ENCODE data around the gene SPATC1L.

The SPATC1L gene

GRCh38 chr21:46222436-46223116, 38.3 kb upstream of the SPATC1L start:
- Histone ChIP-seq H3K27me3 (replicated peaks; ENCODE audit: control insufficient read depth, insufficient read depth, low read length, poor library complexity, severe bottlenecking) (no peaks in the 10 kb centered on the region), H3K27ac (ENCODE audit: insufficient read depth, low read length, poor library complexity, severe bottlenecking) (no peak overlapping the region), H3K4me1 (ENCODE audit: control insufficient read depth, insufficient read depth, low read length, poor library complexity, severe bottlenecking) (peaks cover 3% of the 10 kb centered on the region), H3K4me3 (ENCODE audit: insufficient read depth, low read depth, low read length, poor library complexity, severe bottlenecking) (no peak overlapping the region), H3K36me3 (ENCODE audit: control insufficient read depth, insufficient read depth, low read length) (peaks cover 12% of the 10 kb centered on the region), H3K9me3 (ENCODE audit: control insufficient read depth, low read length) (no peaks in the 10 kb centered on the region)
- DNase-seq = no peak

GRCh38 chr21:46221664-46222435, 37.6 kb upstream of the SPATC1L start:
- H3K4me3 ChIP-seq (ENCODE audit: insufficient read depth, low read depth, low read length, poor library complexity, severe bottlenecking) = no peak overlapping the region
- H3K36me3 ChIP-seq (ENCODE audit: control insufficient read depth, insufficient read depth, low read length) = peaks cover 12% of the 10 kb centered on the region
- H3K4me1 ChIP-seq (ENCODE audit: control insufficient read depth, insufficient read depth, low read length, poor library complexity, severe bottlenecking) = no peaks in the 10 kb centered on the region
- H3K27ac ChIP-seq (ENCODE audit: insufficient read depth, low read length, poor library complexity, severe bottlenecking) = no peak overlapping the region
- no peaks in the 10 kb centered on the region for H3K9me3 ChIP-seq (ENCODE audit: control insufficient read depth, low read length)
- DNase-seq = no peak
- H3K27me3 ChIP-seq (replicated peaks; ENCODE audit: control insufficient read depth, insufficient read depth, low read length, poor library complexity, severe bottlenecking) = no peaks in the 10 kb centered on the region

GRCh38 chr21:46220847-46221246, 36.6 kb upstream of the SPATC1L start:
- peaks cover 17% of the 10 kb centered on the region for H3K36me3 ChIP-seq (ENCODE audit: control insufficient read depth, insufficient read depth, low read length)

GRCh38 chr21:46220275-46220810, 36.1 kb upstream of the SPATC1L start:
- Histone ChIP-seq H3K9me3 (ENCODE audit: control insufficient read depth, low read length) (no peaks in the 10 kb centered on the region), H3K36me3 (ENCODE audit: control insufficient read depth, insufficient read depth, low read length) (peaks cover 21% of the 10 kb centered on the region), H3K4me1 (ENCODE audit: control insufficient read depth, insufficient read depth, low read length, poor library complexity, severe bottlenecking) (no peaks in the 10 kb centered on the region), H3K27ac (ENCODE audit: insufficient read depth, low read length, poor library complexity, severe bottlenecking) (no peak overlapping the region), H3K4me3 (ENCODE audit: insufficient read depth, low read depth, low read length, poor library complexity, severe bottlenecking) (no peak overlapping the region), H3K27me3 (replicated peaks; ENCODE audit: control insufficient read depth, insufficient read depth, low read length, poor library complexity, severe bottlenecking) (no peaks in the 10 kb centered on the region)
- no peak for DNase-seq

More at GRCh38 chr21:46220847-46221246, 36.6 kb upstream of the SPATC1L start:
- no peak for DNase-seq
- no peaks in the 10 kb centered on the region for H3K9me3 ChIP-seq (ENCODE audit: control insufficient read depth, low read length)
- H3K4me3 ChIP-seq (ENCODE audit: insufficient read depth, low read depth, low read length, poor library complexity, severe bottlenecking) = no peak overlapping the region
- H3K27ac ChIP-seq (ENCODE audit: insufficient read depth, low read length, poor library complexity, severe bottlenecking) = no peak overlapping the region
- no peaks in the 10 kb centered on the region for H3K27me3 ChIP-seq (replicated peaks; ENCODE audit: control insufficient read depth, insufficient read depth, low read length, poor library complexity, severe bottlenecking)
- no peaks in the 10 kb centered on the region for H3K4me1 ChIP-seq (ENCODE audit: control insufficient read depth, insufficient read depth, low read length, poor library complexity, severe bottlenecking)

GRCh38 chr21:46219591-46220239, 35.5 kb upstream of the SPATC1L start:
- Histone ChIP-seq H3K4me1 (ENCODE audit: control insufficient read depth, insufficient read depth, low read length, poor library complexity, severe bottlenecking) (no peaks in the 10 kb centered on the region), H3K4me3 (ENCODE audit: insufficient read depth, low read depth, low read length, poor library complexity, severe bottlenecking) (no peak overlapping the region), H3K27me3 (replicated peaks; ENCODE audit: control insufficient read depth, insufficient read depth, low read length, poor library complexity, severe bottlenecking) (no peaks in the 10 kb centered on the region), H3K9me3 (ENCODE audit: control insufficient read depth, low read length) (no peaks in the 10 kb centered on the region), H3K36me3 (ENCODE audit: control insufficient read depth, insufficient read depth, low read length) (peaks cover 21% of the 10 kb centered on the region), H3K27ac (ENCODE audit: insufficient read depth, low read length, poor library complexity, severe bottlenecking) (no peak overlapping the region)
- DNase-seq = no peak

GRCh38 chr21:46218906-46219590, 34.8 kb upstream of the SPATC1L start:
- no peak overlapping the region for H3K27ac ChIP-seq (ENCODE audit: insufficient read depth, low read length, poor library complexity, severe bottlenecking)
- peaks cover 21% of the 10 kb centered on the region for H3K36me3 ChIP-seq (ENCODE audit: control insufficient read depth, insufficient read depth, low read length)
- H3K9me3 ChIP-seq (ENCODE audit: control insufficient read depth, low read length) = no peaks in the 10 kb centered on the region
- H3K4me1 ChIP-seq (ENCODE audit: control insufficient read depth, insufficient read depth, low read length, poor library complexity, severe bottlenecking) = no peaks in the 10 kb centered on the region
- no peaks in the 10 kb centered on the region for H3K27me3 ChIP-seq (replicated peaks; ENCODE audit: control insufficient read depth, insufficient read depth, low read length, poor library complexity, severe bottlenecking)
- H3K4me3 ChIP-seq (ENCODE audit: insufficient read depth, low read depth, low read length, poor library complexity, severe bottlenecking) = no peak overlapping the region
- DNase-seq = no peak

GRCh38 chr21:46217511-46218196, 33.4 kb upstream of the SPATC1L start:
- DNase-seq = no peak
- H3K36me3 ChIP-seq (ENCODE audit: control insufficient read depth, insufficient read depth, low read length) = peaks cover 18% of the 10 kb centered on the region
- no peaks in the 10 kb centered on the region for H3K4me1 ChIP-seq (ENCODE audit: control insufficient read depth, insufficient read depth, low read length, poor library complexity, severe bottlenecking)

GRCh38 chr21:46216132-46216747, 32.0 kb upstream of the SPATC1L start:
- Histone ChIP-seq H3K36me3 (ENCODE audit: control insufficient read depth, insufficient read depth, low read length) (peaks cover 18% of the 10 kb centered on the region), H3K4me1 (ENCODE audit: control insufficient read depth, insufficient read depth, low read length, poor library complexity, severe bottlenecking) (no peaks in the 10 kb centered on the region), H3K9me3 (ENCODE audit: control insufficient read depth, low read length) (no peaks in the 10 kb centered on the region), H3K27ac (ENCODE audit: insufficient read depth, low read length, poor library complexity, severe bottlenecking) (no peak overlapping the region), H3K27me3 (replicated peaks; ENCODE audit: control insufficient read depth, insufficient read depth, low read length, poor library complexity, severe bottlenecking) (no peaks in the 10 kb centered on the region), H3K4me3 (ENCODE audit: insufficient read depth, low read depth, low read length, poor library complexity, severe bottlenecking) (no peak overlapping the region)
- DNase-seq = no peak

More at GRCh38 chr21:46217511-46218196, 33.4 kb upstream of the SPATC1L start:
- no peaks in the 10 kb centered on the region for H3K9me3 ChIP-seq (ENCODE audit: control insufficient read depth, low read length)
- no peak overlapping the region for H3K27ac ChIP-seq (ENCODE audit: insufficient read depth, low read length, poor library complexity, severe bottlenecking)
- no peaks in the 10 kb centered on the region for H3K27me3 ChIP-seq (replicated peaks; ENCODE audit: control insufficient read depth, insufficient read depth, low read length, poor library complexity, severe bottlenecking)
- H3K4me3 ChIP-seq (ENCODE audit: insufficient read depth, low read depth, low read length, poor library complexity, severe bottlenecking) = no peak overlapping the region

All from effector memory CD4-positive, alpha-beta T cell (primary cell).